GM19468 (cell line): ENCODE results near the gene CNTNAP2.

Source experiments
- ATAC-seq: cut with Tn5 transposase; IDR thresholded peaks from one replicate; pipeline ENCODE4 v1.9.1; 2021; ENCODE audit warnings: mild to moderate bottlenecking, moderate library complexity, moderate number of reproducible peaks; ENCODE audit not compliant: unreplicated experiment; ENCODE audit errors: extremely low read depth

The CNTNAP2 gene

DNA sequence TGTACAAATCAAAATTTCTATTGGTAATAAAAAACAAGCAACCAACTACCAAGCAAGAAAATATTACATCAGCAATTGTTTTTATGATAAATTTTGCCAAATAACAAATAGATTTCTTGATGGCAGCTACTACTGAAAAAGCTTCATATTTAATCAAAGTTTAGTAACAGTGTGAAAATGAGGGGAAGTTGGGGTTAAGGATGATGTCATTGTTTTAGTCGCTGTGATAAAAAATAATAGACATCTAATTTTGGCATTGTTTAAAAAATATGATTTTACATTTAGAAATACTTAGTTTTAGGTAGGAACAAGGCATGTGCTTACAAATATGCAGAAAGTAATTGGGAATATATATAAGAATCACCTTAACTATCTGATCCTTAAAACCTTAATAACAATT, 145.9 kb downstream of the CNTNAP2 start:
- ATAC-seq = no peak

DNA sequence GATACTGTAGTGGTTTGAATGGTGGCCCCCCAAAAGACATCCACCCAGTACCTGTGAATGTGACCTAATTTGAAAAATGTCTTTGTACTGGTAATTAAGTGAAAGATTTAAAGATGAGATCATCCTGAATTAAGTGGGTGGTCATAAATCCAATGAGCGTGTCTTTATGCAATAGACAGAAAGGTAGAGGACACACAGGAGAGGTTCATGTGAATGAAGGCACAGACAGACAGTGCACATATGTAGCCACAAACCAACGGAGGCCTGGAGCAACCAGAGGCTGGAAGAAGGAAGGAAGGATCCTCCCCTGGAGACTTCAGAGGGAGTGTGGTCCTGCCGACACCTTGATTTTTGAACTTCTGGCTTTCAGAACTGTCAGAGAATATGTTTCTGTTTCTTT, 160.3 kb downstream of the CNTNAP2 start:
- no peak for ATAC-seq

DNA sequence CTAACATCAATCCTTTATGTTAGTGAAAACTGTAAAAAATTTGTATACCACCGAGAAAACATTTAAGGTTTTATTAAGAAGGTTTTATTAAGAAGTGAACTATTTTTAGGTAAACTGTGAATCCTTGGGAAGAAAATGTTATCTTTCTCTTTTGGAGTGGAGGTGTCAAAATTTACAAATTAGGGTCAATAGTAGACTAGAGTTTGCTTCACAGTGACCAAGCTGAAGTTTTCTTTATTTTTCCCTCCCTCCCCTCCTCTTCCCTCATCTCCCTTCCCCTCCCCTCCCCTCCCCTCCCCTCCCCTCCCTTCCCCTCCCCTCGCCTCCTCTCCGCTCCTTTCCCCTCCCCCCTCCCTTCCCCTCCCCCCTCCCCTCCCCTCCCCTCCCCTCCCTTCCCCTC, 168.8 kb downstream of the CNTNAP2 start:
- no peak for ATAC-seq

DNA sequence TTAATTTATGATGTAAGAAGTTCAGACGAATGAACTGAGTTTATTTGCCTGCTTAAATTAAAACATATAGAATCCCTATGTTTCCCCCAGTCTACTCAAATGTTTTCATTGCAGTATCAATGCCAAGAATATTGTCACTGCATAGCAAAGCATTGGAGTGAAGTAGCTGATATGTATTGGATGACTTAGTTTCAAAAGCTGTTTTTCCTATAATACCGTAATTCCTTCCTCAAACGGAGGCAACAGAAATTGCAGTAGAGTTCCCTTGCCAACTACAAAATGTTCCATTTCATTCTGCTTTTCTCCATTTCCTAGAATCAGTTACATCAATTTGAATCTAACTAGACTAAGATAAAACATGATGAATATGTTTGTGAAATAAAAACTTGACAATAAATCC, 174.1 kb downstream of the CNTNAP2 start:
- ATAC-seq = no peak

DNA sequence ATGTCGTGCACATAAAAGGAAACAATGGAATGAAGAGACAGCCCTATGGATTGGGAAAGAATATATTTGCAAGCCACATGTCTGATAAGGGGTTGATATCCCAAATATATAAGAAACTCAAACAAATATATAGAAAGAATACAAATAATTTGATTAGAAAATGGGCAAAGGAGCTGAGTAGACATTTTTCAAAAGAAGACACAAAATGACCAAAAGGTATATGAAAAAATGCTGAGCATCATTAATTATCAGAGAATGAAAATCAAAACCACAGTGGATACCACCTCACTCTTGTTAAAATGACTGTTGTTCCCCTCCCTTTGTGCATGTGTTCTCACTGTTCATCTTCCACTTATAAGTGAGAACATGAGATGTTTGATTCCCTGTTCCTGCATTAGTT, 175.3 kb downstream of the CNTNAP2 start:
- ATAC-seq = no peak

DNA sequence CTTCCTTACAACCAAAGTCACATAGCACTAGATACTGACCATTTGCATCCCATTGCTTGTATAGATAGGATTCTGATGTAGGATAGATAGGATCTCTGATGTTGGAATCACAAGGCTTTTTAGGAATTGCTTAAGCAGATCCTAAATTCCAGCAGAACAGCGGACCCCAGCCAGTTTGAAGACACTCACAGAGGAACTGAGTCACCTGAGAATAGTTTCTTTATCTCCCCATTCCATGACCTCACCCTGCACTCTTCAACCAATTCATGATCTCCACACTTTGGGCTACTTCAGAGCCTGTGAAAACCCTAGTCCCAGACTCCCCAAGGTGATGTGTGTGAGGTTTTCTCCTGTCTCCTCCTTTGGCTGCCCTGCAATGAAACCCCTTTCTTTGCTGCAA, 179.4 kb downstream of the CNTNAP2 start:
- no peak for ATAC-seq

DNA sequence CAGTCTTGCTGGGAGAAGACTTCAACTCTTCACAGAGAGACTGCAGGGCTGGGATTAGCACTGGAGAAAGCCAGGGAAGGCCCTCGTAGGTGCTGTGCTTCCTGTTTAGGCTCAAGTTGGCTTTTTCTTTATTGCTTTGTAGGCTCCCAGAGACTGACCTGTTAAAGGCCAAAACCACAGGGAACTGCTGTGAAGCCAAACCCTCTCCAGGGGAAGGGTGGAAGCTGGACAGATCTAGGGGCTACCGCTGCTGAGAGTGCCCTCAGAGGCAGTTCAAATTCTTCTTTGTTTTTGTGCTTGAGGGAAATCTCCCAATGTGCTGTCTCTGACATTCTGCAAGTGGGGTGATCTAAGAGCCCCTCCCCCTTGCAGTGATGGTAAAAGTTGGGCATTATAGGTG, 198.4 kb downstream of the CNTNAP2 start:
- ATAC-seq = no peak

DNA sequence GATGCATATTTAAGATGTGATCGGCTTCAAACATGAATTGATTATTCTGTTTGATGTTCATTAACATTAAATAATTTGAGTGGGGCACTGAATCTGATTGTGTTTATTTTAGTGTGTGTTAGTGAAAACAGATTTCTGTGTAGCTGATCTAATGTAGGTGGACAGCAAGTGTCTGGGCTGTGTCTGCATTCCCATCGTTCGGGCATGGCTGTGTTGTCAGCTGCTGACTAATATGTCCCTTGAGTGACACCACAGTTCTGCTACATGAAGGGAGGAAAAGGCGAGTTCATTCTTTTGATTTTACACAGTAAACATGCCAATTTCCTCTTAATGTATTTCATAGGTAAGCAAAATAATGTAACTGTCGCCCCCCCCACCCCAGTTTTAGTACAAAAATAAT, 203.0 kb downstream of the CNTNAP2 start:
- ATAC-seq = no peak

DNA sequence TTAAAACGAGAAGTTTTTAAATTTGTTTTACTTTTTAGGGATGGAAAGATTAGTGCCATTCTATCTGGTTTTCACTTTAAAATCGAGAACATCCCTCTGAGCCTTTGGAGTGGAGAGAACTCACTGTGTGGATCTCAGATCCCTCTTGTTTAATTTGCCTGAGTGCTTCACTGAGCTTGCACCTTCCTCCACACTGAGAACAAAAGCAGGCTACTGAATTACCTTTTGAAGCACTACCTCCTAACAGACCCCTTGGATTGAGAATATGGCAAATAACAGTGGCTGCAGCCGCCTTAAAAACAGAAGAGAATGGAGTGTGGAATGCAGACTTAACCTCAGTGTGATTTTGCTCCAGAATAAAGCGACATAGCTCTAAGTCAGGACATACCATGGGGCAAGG, 204.7 kb downstream of the CNTNAP2 start:
- no peak for ATAC-seq

DNA sequence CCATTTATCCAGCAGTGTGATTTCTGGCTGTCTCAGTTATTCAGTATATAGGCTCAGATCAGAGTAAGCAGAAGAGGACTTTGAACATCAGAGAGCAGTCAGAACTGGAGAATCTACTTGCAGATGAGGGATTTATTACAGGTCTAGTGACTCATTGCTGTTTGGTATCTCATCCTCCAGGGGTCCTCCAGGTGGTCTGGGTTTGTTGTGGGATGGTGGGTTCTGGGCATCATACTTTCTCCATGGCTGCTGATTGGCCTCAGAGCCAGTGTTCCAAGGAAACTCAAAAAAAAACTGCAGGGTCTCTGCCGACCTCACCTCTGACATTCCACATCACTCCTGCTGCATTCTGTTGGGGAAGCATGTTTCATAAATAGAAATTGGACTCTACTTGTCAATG, 214.8 kb downstream of the CNTNAP2 start:
- no peak for ATAC-seq

DNA sequence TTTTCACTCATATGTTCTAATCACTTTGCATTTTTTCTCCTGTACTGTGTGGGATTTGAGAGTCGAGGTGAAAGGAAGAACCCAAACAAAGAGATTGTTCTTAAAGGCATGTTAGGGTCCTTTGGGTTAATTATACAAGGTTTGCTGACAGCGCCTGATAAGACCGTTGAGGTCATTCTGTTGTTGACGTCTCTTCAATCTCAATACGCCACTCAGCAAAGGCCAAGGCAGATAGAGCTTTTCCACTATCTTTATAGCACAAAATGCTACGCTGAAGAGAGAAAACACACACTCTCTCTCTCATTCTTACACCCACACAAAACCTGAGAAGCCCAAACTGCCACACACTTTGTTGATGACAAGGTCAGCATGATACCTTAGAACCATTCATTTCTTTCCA, 228.7 kb downstream of the CNTNAP2 start:
- no peak for ATAC-seq

DNA sequence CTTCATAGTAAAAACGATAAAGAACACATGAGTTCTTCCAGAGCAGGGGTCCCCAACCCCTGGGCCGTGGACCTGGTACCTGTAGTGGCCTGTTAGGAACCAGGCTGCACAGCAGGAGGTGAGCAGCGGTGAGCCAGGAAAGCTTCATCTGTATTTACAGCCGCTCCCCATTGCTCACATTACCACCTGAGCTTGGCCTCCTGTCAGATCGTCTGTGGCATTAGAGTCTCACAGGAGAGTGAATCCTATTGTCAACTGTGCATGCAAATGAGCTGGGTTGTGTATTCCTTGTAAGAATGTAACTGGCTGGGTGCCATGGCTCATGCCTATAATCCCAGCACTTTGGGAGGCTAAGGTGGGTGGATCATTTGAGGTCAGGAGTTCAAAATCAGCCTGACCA, 229.5 kb downstream of the CNTNAP2 start:
- no peak for ATAC-seq

DNA sequence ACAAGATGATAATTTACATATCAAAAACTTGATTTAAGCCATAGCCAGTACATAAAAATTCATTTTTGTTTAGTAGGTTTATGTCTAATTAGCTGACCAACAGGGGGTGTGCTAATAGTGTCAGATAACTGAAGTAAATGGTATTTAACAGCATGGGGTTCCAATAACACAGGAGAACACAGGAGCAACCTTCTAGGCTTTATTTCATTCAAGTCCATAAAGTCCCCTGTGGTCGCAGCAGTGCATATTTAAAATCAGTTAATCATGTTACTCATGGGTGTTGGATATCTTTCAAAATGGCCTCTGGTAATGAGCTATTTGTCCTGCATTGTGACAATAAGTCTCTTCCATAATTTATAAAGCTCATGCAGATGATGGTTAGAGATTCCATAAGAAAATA, 238.6 kb downstream of the CNTNAP2 start:
- ATAC-seq = no peak

DNA sequence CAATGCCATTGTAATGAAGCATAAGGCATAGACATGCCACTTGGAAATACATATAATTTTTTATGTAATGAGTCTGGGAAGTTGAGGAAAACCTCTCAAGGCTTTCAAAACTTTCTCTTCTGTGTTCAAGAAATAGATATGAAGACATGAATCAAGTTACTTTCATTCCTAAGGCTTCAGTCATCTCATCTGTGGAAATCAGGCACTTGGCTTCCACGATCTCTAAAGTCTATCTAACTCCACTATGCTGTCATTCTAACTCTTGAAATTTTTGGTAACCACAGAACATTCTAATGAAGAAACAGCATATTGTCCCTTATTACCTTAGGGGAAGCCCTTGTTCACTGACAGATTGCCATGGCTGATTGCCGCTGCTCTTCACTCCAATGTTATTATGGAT, 242.6 kb downstream of the CNTNAP2 start:
- no peak for ATAC-seq

DNA sequence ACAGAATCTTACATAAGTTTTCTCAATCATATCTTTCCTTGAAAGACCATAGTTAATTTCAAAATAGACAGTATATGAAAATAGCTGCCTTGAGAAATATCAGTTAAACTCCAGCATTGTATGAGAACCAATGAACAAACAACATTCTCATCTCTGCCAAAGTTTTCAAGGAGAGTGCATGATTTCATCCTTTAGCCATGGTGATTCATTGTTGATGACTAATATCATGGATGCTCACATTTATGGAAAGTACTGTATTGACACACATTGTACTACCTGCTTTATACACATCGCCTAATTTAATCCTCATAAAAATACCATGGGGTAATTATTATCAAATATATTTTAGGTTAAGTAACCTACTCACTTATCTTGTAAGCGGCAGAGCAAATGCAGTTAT, 250.3 kb downstream of the CNTNAP2 start:
- no peak for ATAC-seq

DNA sequence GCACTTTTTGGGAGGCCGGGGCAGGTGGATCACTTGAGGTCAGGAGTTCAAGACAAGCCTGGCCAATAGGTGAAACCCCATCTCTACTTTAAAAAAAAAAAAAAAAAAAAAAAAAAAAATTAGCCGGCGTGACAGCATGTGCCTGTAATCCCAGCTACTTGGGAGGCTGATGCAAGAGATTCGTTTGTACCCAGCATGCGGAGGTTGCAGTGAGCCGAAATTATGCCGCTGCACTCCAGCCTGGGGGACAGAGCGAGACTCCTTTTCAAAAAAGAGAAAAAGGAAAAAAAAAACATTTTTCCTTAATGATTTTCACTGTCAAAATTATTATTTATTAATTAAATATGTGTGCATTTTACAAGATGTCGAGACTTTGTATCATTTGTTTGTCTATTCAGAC, 253.6 kb downstream of the CNTNAP2 start:
- ATAC-seq = no peak

DNA sequence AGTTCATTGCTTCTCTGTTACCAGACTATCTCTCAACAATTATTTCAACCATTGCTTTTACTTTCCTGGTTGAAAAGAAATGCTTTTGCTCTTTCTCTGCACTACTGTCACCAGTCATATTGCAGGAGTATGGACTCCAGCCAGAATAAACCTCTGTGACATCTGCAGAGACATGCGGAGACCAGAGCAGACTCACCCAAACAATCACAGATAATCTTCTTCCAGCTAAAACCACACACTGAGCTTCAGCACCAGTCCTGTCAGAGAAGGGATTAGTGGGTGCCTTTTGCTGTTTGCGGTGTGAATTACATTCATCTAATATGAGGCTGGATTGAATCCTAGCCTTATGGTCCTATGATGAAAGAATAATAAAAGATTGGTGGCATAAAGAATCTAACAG, 258.6 kb downstream of the CNTNAP2 start:
- ATAC-seq = no peak

DNA sequence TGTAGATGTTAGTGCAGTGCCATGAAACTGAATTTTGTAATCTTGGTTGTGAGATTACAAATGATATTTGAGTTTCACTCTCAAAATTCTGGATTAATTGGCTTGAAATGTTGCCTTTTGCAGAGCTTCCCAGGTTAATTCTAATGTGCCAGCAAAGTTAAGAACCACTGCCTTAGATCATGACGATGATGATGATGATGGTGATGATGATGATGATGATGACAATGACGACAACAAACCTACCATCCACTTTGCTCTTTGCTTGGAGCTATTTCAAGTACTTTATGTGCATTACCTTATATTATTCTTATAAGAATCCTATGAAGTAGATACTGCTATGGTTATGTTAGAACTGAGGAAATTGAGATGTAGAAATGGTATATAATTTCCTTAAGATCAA, 261.6 kb downstream of the CNTNAP2 start:
- no peak for ATAC-seq

DNA sequence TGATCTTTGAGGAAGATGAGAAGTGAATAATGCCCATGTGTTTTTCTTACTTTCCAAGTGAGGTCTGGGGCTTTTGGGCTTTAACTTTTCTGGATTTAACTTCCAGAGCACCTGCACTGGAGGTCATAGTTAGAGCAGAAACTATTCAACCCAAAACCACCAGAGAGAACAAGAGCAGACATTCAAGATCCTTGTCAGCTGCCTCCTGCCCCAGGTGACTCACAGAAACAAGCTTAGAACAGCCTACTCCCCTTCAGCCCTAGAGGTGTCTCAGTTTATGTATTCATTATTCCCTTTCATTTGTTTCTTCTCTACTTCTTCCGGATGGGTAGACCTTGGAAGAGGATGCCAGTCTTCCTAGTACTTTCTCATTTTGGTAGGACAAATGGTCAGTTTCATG, 270.5 kb downstream of the CNTNAP2 start:
- ATAC-seq = no peak

DNA sequence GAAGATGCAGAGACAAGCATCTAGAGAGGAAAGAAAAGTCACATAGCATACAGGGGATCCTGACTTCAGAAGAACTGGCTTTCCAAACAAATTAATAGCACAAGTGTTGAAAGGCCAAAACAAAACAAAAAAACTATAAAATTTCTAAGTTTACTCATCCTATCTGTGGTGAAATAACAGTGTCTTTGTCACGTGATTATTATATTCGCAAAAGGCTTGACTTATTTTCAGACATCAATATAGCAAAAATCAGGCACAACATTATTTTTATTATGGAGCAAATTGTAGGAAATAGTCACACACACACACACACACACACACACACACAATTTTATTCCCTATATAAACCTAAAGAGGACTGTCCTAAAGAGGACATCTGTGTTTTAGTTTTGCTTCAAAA, 272.3 kb downstream of the CNTNAP2 start:
- no peak for ATAC-seq

DNA sequence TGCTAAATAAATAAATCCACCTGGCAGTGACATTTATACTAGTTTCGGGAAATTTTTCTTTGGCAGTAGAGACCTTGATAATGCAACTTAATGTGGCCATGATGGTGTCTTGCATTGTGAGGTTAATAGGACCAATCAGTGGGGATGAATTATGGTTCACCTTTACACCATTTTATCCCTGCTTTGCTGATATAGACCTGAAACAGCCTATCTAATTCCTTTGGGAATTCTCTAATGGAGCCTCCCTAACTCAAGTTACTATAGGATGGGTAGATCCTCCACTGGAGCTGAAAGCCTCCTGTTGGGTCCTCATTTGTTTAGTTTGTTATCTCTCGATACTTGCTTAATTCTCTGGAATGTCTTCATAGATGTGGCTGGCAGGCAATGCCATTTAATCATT, 276.7 kb downstream of the CNTNAP2 start:
- no peak for ATAC-seq

DNA sequence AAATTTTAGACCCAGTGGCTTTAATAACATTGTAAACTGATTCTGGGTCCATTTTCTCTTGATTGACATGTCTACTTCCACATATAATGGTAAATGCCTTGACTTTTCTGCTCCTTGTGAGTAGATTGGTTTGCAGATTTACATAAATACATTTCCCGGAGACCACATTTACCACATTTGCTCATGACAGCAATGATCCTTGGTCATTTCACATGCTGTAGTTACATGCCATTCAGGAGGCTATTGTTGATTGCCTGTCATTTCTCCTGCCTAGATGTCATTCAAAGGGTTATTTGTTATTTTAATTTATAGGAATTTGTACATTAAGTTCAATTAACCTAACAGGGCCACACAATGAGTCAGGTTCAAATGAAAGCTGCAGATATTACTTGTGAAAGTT, 280.5 kb downstream of the CNTNAP2 start:
- ATAC-seq = no peak

DNA sequence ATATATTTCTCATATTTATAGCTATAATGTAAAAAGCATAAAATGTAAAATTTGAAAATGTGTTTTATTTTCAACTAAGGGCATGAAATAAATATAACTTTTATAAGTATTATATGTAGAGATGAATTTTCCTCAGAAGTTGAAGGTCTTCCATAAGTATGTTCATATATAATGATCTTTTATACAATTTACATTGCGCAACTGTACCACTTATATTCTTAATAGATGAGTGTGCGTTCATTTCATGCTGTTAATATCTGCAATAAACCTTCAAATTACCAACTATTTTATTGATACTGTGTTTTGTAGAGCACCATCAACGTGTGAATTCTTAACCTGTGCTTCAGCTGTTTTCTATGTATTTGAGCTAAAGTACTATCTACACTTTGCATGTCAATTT, 285.3 kb downstream of the CNTNAP2 start:
- ATAC-seq = no peak
